OCI-LY7 (cell line): ENCODE data around the gene TEKT2.

Experiments used
- CTCF ChIP-seq: fragments of 200-600 bp; sonication (generic); conservative IDR thresholded peaks from 2 replicates; pipeline ENCODE4 v1.5.1; 2014; ENCODE audit warnings: mild to moderate bottlenecking, antibody characterized with exemption, low read length, moderate library complexity, mixed read lengths
- EZH2phosphoT487 ChIP-seq: fragments of 200-600 bp; sonication (generic); IDR thresholded peaks from 2 replicates; pipeline ENCODE4 v1.6.1; 2018; ENCODE audit warnings: low read depth, borderline replicate concordance, mild to moderate bottlenecking, mixed run types, antibody characterized with exemption, low read length, moderate library complexity, mixed read lengths

- no peak for TF ChIP-seq EZH2phosphoT487
- TF ChIP-seq CTCF: no peak
These were observed 10.7 kb downstream of the TEKT2 start for GRCh38 chr1:36094621-36095061.
